Natural killer cell (primary cell): ENCODE measurements around the gene B4GALT1. TPM values are rescaled to one million over a fixed set of nuclear protein-coding genes. Genes with fewer than 3 reads are reported as not detected.
A peak's percentile ranks its signal among the peaks of the same experiment; 100 is the strongest.
"Not testable (repeated sequence)": the region's sequence is repeated elsewhere in the genome, so short reads cannot be mapped to it uniquely, and the experiment has no call there.

Source experiments
- ATAC-seq, 3 donors: fragments of 150-1000 bp in 2 of 3; fragments of 200-7000 bp in 1 of 3; cut with Tn5 transposase; 1 replicate in 1 of 3; 2 replicates in 2 of 3; pipeline ENCODE4 v1.10.0; 2021; ENCODE audit warnings: mild to moderate bottlenecking in 2 of 3, moderate library complexity in 2 of 3
- DNase-seq, 2 donors: peaks; one replicate each; pipeline versions ENCODE4 v3.0.0 to v3.0.0-alpha.2; 2013 to 2021; ENCODE audit warnings: mixed read lengths in 1 of 2
- H3K27ac ChIP-seq: one replicate; pipeline ENCODE4 v1.5.1; 2013; ENCODE audit warnings: mild to moderate bottlenecking, low read length
- H3K27me3 ChIP-seq: one replicate; pipeline ENCODE4 v1.6.1; 2013; ENCODE audit warnings: low read length; ENCODE audit not compliant: control insufficient read depth, insufficient read depth
- H3K36me3 ChIP-seq: one replicate; pipeline ENCODE4 v1.6.1; 2013; ENCODE audit warnings: low read length; ENCODE audit not compliant: control insufficient read depth, insufficient read depth
- H3K4me1 ChIP-seq: one replicate; pipeline ENCODE4 v1.6.1; 2013; ENCODE audit warnings: low read length; ENCODE audit not compliant: control insufficient read depth, insufficient read depth
- H3K4me3 ChIP-seq: one replicate; pipeline ENCODE4 v1.5.1; 2013; ENCODE audit warnings: low read length
- H3K9me3 ChIP-seq: one replicate; pipeline ENCODE4 v1.6.1; 2013; ENCODE audit warnings: low read length; ENCODE audit not compliant: control insufficient read depth, insufficient read depth
- H3K27ac Mint-ChIP-seq, 2 donors: one replicate each; pipeline ENCODE4 v1.8.0; 2022; ENCODE audit warnings: mild to moderate bottlenecking in 2 of 2, mixed read lengths in 2 of 2, moderate library complexity in 1 of 2
- H3K27me3 Mint-ChIP-seq, 2 donors: one replicate each; pipeline ENCODE4 v1.8.0; 2022; ENCODE audit warnings: low read depth in 2 of 2, mixed read lengths in 2 of 2
- H3K36me3 Mint-ChIP-seq: one replicate; pipeline ENCODE4 v1.8.0; 2022; ENCODE audit warnings: mixed read lengths
- H3K4me1 Mint-ChIP-seq, 2 donors: one replicate each; pipeline ENCODE4 v1.8.0; 2022; ENCODE audit warnings: mixed read lengths in 2 of 2
- H3K4me3 Mint-ChIP-seq: one replicate; pipeline ENCODE4 v1.8.0; 2022; ENCODE audit warnings: mild to moderate bottlenecking, moderate library complexity, mixed read lengths
- H3K9me3 Mint-ChIP-seq, 2 donors: one replicate each; pipeline ENCODE4 v1.8.0; 2022; ENCODE audit warnings: mixed read lengths in 2 of 2
- CTCF ChIP-seq: fragments of 200-600 bp; IDR thresholded peaks from one replicate; pipeline ENCODE4 v1.8.0; 2022; ENCODE audit warnings: antibody characterized with exemption
- WGBS: methylation state at CpG from one replicate; pipeline ENCODE4 v1.1.7; 2013; ENCODE audit warnings: missing lambda C conversion rate; ENCODE audit not compliant: insufficient coverage; 5-methylcytosine and 5-hydroxymethylcytosine counted together
- intact Hi-C: fragments of 100-400 bp; cut with micrococcal nuclease; formaldehyde crosslinking; loops from one replicate; pipeline ENCODE4 v1.14.2; 2022
- total RNA-seq, 4 donors: library from RNA; stranded (reverse); fragments of 120-200 nt in 1 of 4; gene quantifications; one replicate each; pipeline versions ENCODE4 v1.2.3 to v1.2.4, GENCODE V29; 2013 to 2022

Gene B4GALT1
- total RNA-seq, 3 donors from 2014 or later (not counting 1 experiment from before 2014, with no cell fraction given): 122 to 143 (median 128) TPM

- WGBS: 80% methylated on average over 1 of the region's 1 CpG
- no peaks in the 10 kb centered on the region for H3K9me3 ChIP-seq
- H3K27me3 ChIP-seq: no peaks in the 10 kb centered on the region
- H3K36me3 ChIP-seq: no peaks in the 10 kb centered on the region
- peak overlapping the region; percentile 94 for H3K27ac ChIP-seq
- ATAC-seq (no peak), DNase-seq (peak in 1 of 2 donors; percentile 12)
- TF ChIP-seq CTCF: no peak
- Mint-ChIP-seq H3K4me1 (peaks cover 95 to 97% of the 10 kb centered on the region in 2 donors), H3K27me3 (no peaks in the 10 kb centered on the region), H3K4me3 (peak overlapping the region; percentile 47), H3K9me3 (no peaks in the 10 kb centered on the region), H3K27ac (peak overlapping the region; percentile 99), H3K36me3 (no peaks in the 10 kb centered on the region)
- intact Hi-C loops: loop anchor here (10.0 kb wide), 1 partner anchor 47 kb away; no protein-coding TSS in a partner anchor
- H3K4me3 ChIP-seq: no peak overlapping the region
- peaks cover 87% of the 10 kb centered on the region for H3K4me1 ChIP-seq
Observed at GRCh38 chr9:33161589-33162132, 5.5 kb downstream of the B4GALT1 start.

- Histone ChIP-seq H3K4me3 (no peak overlapping the region), H3K27ac (peak overlapping the region; percentile 94), H3K9me3 (no peaks in the 10 kb centered on the region), H3K4me1 (peaks cover 91% of the 10 kb centered on the region), H3K36me3 (no peaks in the 10 kb centered on the region), H3K27me3 (no peaks in the 10 kb centered on the region)
- TF ChIP-seq CTCF: no peak
- WGBS: 50% methylated on average over 5 of the region's 6 CpGs
- H3K27ac Mint-ChIP-seq: peak overlapping the region; percentile 99
- no peaks in the 10 kb centered on the region for H3K36me3 Mint-ChIP-seq
- H3K4me1 Mint-ChIP-seq: peaks cover 95 to 96% of the 10 kb centered on the region in 2 donors
- intact Hi-C loops: loop anchor here (10.0 kb wide), 1 partner anchor 46 kb away; no protein-coding TSS in a partner anchor
- H3K9me3 Mint-ChIP-seq: no peaks in the 10 kb centered on the region
- ATAC-seq (peak; percentile 11 to 33 (median 27)), DNase-seq (peak; percentile 60 to 69)
- peak overlapping the region; percentile 91 for H3K4me3 Mint-ChIP-seq
- no peaks in the 10 kb centered on the region for H3K27me3 Mint-ChIP-seq
Observed at GRCh38 chr9:33161011-33161588, 6.0 kb downstream of the B4GALT1 start.

DNA sequence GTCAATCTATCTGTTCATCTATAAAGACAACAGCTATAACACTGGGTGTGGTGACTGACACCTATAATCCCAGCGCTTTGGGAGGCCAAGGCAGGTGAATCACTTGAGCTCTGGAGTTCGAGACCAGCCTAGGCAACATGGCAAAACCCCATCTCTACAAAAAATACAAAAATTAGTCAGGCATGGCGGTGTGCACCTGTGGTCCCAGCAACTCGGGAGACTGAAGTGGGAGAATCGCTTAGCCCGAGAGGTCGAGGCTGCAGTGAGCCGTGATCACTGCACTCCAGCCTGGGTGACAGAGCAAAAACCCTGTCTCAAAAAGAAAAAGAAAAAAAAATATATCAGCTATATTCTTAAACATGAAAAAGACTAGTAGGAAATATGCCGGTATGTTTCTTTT is 6.7 kb downstream of the B4GALT1 start:
- H3K27me3 ChIP-seq, H3K9me3 ChIP-seq, ATAC-seq, H3K27me3 Mint-ChIP-seq, H3K36me3 Mint-ChIP-seq, H3K4me3 ChIP-seq, H3K9me3 Mint-ChIP-seq, H3K36me3 ChIP-seq: not testable (repeated sequence)
- Mint-ChIP-seq H3K4me3 (peak overlapping the region; percentile 91), H3K4me1 (peaks cover 95% of the 10 kb centered on the region in 2 donors), H3K27ac (peak overlapping the region; percentile 99)
- peak in 1 of 2 donors; percentile 23 for DNase-seq
- intact Hi-C loops: loop anchor here (10.0 kb wide), 1 partner anchor 46 kb away; no protein-coding TSS in a partner anchor
- Histone ChIP-seq H3K4me1 (peaks cover 90% of the 10 kb centered on the region), H3K27ac (peak overlapping the region; percentile 94)
- WGBS: 50% methylated on average over 7 of the region's 9 CpGs

DNA sequence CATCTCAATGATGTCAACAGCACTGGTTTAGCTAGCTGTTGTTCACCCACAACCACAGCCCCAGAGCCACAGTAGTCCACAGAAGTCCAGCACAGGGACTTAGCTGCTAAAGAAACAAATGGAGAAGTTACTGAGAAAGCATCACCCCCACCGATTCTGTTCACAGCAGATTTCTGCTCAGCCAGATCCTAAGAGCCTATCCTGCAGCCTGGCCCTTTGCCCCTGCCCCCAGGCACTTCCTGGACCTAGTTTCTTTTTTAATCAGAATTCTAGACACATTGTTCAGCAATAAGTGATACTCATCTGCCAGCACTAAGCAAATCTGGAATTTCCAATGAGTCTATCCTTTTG is 7.4 kb downstream of the B4GALT1 start:
- peak overlapping the region; percentile 91 for H3K4me3 Mint-ChIP-seq
- H3K4me1 Mint-ChIP-seq: peaks cover 96% of the 10 kb centered on the region in 2 donors
- 4% methylated on average over 1 of the region's 1 CpG for WGBS
- Histone ChIP-seq H3K9me3 (no peaks in the 10 kb centered on the region), H3K27ac (peak overlapping the region; percentile 94), H3K27me3 (no peaks in the 10 kb centered on the region), H3K4me1 (peaks cover 90% of the 10 kb centered on the region), H3K4me3 (no peak overlapping the region), H3K36me3 (no peaks in the 10 kb centered on the region)
- no peaks in the 10 kb centered on the region for H3K36me3 Mint-ChIP-seq
- no peaks in the 10 kb centered on the region for H3K9me3 Mint-ChIP-seq
- TF ChIP-seq CTCF: no peak
- ATAC-seq: peak; percentile 43 to 70 (median 61)
- DNase-seq: peak; percentile 62 to 86
- H3K27me3 Mint-ChIP-seq: no peaks in the 10 kb centered on the region
- intact Hi-C loops: loop anchor here (1.0 to 10.0 kb wide), 4 partner anchors 8 to 103 kb away; partner anchors contain the start of genes B4GALT1 and BAG1
- H3K27ac Mint-ChIP-seq: peak overlapping the region; percentile 99
